Activated CD4-positive, alpha-beta T cell treated with anti-CD3 and anti-CD28 coated beads, Interleukin-2, amount 10 ng/mL, durations not matched to agents 7 days and 5 days (primary cell): Measurements from ENCODE around the gene UBQLNL. TPM values are rescaled to one million over a fixed set of nuclear protein-coding genes. Genes with fewer than 3 reads are reported as not detected.

Experiments used
- total RNA-seq, 2 experiments: library from RNA; stranded (reverse); gene quantifications; one replicate each; pipeline ENCODE4 v1.2.3, GENCODE V29; 2021

Gene UBQLNL
- total RNA-seq, 2 experiments from 2014 or later = 0.25 to 0.45 TPM

Other genes starting within 250 kb of the UBQLNL start
- gene HBE1, start 246.8 kb downstream of the UBQLNL start, total RNA-seq = not detected
- not detected for gene OR51B4, start 214.8 kb downstream of the UBQLNL start, total RNA-seq
- gene OR51B2, start 192.4 kb downstream of the UBQLNL start, total RNA-seq = not detected
- not detected for gene OR51B5, start 173.2 kb downstream of the UBQLNL start, total RNA-seq
- gene OR51B6, start 165.2 kb downstream of the UBQLNL start, total RNA-seq = not detected
- gene OR51M1, start 132.9 kb downstream of the UBQLNL start, total RNA-seq = not detected
- not detected for gene OR51Q1, start 94.6 kb downstream of the UBQLNL start, total RNA-seq
- not detected for gene OR51I1, start 75.2 kb downstream of the UBQLNL start, total RNA-seq
- not detected for gene OR51I2, start 67.4 kb downstream of the UBQLNL start, total RNA-seq
- not detected for gene OR52D1, start 28.0 kb downstream of the UBQLNL start, total RNA-seq
- gene UBQLN3, start 6.7 kb downstream of the UBQLNL start, total RNA-seq = not detected
- under 1 TPM in 1 of 2 experiments, not detected in 1; 0.37 TPM for gene OR52H1, start 31.8 kb upstream of the UBQLNL start, total RNA-seq
- not detected for gene OR52B6, start 64.2 kb upstream of the UBQLNL start, total RNA-seq
- under 1 TPM; 0.07 to 0.37 TPM for gene TRIM6, start 79.9 kb upstream of the UBQLNL start, total RNA-seq
- gene TRIM34, start 108.3 kb upstream of the UBQLNL start, total RNA-seq = 10 to 100 TPM; 12.7 to 13.9 TPM
- 10 to 100 TPM; 26.2 to 31.1 TPM for gene TRIM5, start 168.4 kb upstream of the UBQLNL start, total RNA-seq
- gene TRIM22, start 173.1 kb upstream of the UBQLNL start, total RNA-seq = 100 to 1,000 TPM; 317 to 367 TPM
- gene OR56B1, start 219.7 kb upstream of the UBQLNL start, total RNA-seq = under 1 TPM; 0.31 to 0.40 TPM
- gene OR52N4, start 237.5 kb upstream of the UBQLNL start, total RNA-seq = 1 to 10 TPM in 1 of 2 experiments, under 1 TPM in 1; 0.89 to 1.1 TPM